ENCODE measurements around the gene OSBPL9. TPM values are rescaled to one million over a fixed set of nuclear protein-coding genes. Genes with fewer than 3 reads are reported as not detected.

Gene OSBPL9
- total and polyA plus RNA-seq, 2 experiments from 2014 or later: 82.7 to 102 TPM

DNA sequence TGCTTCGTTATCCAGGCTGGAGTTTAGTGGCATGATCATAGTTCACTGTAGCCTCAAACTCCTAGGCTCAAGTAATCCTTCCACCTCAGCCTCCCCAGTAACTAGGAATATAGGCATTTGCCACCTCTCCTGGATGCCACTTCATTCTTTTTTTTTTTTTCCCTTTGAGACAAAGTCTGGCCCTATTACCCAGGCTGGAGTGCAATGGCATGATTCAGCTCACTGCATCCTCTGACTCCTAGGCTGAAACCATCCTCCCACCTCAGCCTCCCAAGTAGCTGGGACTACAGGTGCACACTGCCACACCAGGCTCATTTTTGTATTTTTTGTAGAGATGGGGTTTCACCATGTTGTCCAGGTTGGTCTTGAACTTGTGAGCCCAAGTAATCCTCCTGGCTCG, 19.3 kb downstream of the OSBPL9 start:
- Histone ChIP-seq H3K4me3 (no peak overlapping the region), H2AFZ (no peak overlapping the region), H3K36me3 (ENCODE audit: insufficient read depth) (no peaks in the 10 kb centered on the region), H3K79me2 (replicated peaks; ENCODE audit: insufficient read depth) (peaks cover 12% of the 10 kb centered on the region), H3F3A (replicated peaks; ENCODE audit: low read depth) (no peaks in the 10 kb centered on the region), H4K20me1 (replicated peaks; ENCODE audit: insufficient read depth) (no peaks in the 10 kb centered on the region), H3K27me3 (ENCODE audit: insufficient read depth) (no peaks in the 10 kb centered on the region), H3K4me2 (no peak overlapping the region), H3K27ac (ENCODE audit: low read depth) (no peak overlapping the region), H3K4me1 (ENCODE audit: insufficient read depth) (no peaks in the 10 kb centered on the region), H3K9me2 (ENCODE audit: insufficient read depth) (no peaks in the 10 kb centered on the region)
- TF ChIP-seq NANOG (IDR thresholded peaks at IDR 0.05; ENCODE audit: borderline replicate concordance) (no peak), STAT1 (IDR thresholded peaks at IDR 0.05; ENCODE audit: unreplicated experiment) (no peak), EZH2 (IDR thresholded peaks at IDR 0.05; ENCODE audit: low read depth, unreplicated experiment) (no peak), ZNF331 (CRISPR knock-in tag; IDR thresholded peaks at IDR 0.05; ENCODE audit: low read depth) (no peak), REST (IDR thresholded peaks at IDR 0.05; ENCODE audit: unreplicated experiment) (no peak), ZNF462 (CRISPR knock-in tag; IDR thresholded peaks at IDR 0.05) (no peak), EZH2phosphoT487 (IDR thresholded peaks at IDR 0.05; ENCODE audit: unreplicated experiment) (no peak), JUNB (IDR thresholded peaks at IDR 0.05; ENCODE audit: unreplicated experiment) (no peak), CREB1 (CRISPR knock-in tag; IDR thresholded peaks at IDR 0.05; ENCODE audit: low read depth) (no peak), POLR2AphosphoS5 (IDR thresholded peaks at IDR 0.05; ENCODE audit: low read depth) (no peak), ZNF114 (CRISPR knock-in tag; IDR thresholded peaks at IDR 0.05) (no peak), ETS1 (IDR thresholded peaks at IDR 0.05) (no peak)
- TF ChIP-seq, protein P1, sequence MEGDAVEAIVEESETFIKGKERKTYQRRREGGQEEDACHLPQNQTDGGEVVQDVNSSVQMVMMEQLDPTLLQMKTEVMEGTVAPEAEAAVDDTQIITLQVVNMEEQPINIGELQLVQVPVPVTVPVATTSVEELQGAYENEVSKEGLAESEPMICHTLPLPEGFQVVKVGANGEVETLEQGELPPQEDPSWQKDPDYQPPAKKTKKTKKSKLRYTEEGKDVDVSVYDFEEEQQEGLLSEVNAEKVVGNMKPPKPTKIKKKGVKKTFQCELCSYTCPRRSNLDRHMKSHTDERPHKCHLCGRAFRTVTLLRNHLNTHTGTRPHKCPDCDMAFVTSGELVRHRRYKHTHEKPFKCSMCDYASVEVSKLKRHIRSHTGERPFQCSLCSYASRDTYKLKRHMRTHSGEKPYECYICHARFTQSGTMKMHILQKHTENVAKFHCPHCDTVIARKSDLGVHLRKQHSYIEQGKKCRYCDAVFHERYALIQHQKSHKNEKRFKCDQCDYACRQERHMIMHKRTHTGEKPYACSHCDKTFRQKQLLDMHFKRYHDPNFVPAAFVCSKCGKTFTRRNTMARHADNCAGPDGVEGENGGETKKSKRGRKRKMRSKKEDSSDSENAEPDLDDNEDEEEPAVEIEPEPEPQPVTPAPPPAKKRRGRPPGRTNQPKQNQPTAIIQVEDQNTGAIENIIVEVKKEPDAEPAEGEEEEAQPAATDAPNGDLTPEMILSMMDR (conservative IDR thresholded peaks at IDR 0.05; ENCODE audit: low read depth in 2 of 2): no peak
- Mint-ChIP-seq H3K36me3 (ENCODE audit: low read depth) (no peaks in the 10 kb centered on the region), H3K9me3 (no peaks in the 10 kb centered on the region; the same call in 2 of the 3 replicates), H3K4me3 (no peak overlapping the region), H3K27me3 (ENCODE audit: insufficient read depth, low read depth, poor library complexity) (no peaks in the 10 kb centered on the region), H3K4me1 (no peaks in the 10 kb centered on the region; the same call in 2 of the 3 replicates), H3K27ac (peak overlapping the region; percentile 52; the same call in 1 of the 2 replicates)
- no peak for DNase-seq (ENCODE audit: low spot score)
- no peak for ATAC-seq
